ENCODE data around the gene MRPS30.
"Not testable (repeated sequence)": the region's sequence is repeated elsewhere in the genome, so short reads cannot be mapped to it uniquely, and the experiment has no call there.

MRPS30 gene

DNA sequence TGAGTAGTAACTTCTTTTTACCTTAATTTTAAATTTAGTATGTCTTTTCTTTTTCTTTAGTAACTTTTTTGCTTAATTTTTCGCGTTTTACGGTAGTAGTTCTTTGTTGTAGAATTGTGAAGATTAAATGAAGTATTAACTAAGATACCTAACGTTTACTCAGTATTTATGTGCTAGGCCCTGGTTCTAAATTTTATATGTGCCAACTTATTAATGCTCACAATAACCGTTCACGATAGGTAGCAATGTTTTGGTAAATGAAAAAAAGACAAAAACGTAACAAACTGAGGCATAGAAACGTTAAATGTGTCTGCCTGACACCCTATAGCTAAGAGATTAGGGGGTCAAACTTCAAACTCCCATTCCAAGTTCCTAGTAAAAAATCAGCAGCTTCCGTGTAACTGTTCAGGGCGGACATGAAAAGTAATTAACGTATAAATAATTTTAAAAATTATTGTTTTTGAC is 1.2 kb downstream of the MRPS30 start:
- no peak for DNase-seq (ENCODE audit: low read depth)
- H3K4me3 ChIP-seq (ENCODE audit: low read depth, low read length) = peak overlapping the region; percentile 98

DNA sequence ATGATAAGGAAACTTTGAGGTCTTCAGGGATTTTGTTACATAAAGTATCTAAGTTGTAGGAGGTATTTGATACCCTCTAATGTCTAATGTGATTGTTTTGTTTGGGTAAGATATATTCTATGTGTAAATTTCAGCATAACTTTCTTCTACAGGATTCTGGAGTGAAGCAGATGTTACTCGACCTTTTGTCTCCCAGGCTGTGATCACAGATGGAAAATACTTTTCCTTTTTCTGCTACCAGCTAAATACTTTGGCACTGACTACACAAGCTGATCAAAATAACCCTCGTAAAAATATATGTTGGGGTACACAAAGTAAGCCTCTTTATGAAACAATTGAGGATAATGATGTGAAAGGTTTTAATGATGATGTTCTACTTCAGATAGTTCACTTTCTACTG is 6.0 kb downstream of the MRPS30 start:
- H3K4me3 ChIP-seq (ENCODE audit: low read depth, low read length) = no peak overlapping the region
- no peak for DNase-seq (ENCODE audit: low read depth)

- H3K4me3 ChIP-seq (ENCODE audit: low read depth, low read length) = no peak overlapping the region
- no peak for DNase-seq (ENCODE audit: low read depth)
Measured at GRCh38 chr5:44821164-44821563, 12.4 kb downstream of the MRPS30 start.

DNA sequence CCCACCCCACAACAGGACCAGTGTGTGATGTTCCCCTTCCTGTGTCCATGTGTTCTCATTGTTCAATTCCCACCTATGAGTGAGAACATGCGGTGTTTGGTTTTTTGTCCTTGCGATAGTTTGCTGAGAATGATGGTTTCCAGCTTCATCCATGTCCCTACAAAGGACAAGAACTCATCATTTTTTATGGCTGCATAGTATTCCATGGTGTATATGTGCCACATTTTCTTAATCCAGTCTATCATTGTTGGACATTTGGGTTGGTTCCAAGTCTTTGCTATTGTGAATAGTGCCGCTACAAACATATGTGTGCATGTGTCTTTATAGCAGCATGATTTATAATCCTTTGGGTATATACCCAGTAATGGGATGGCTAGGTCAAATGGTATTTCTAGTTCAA is 15.9 kb downstream of the MRPS30 start:
- DNase-seq (ENCODE audit: low read depth); H3K4me3 ChIP-seq (ENCODE audit: low read depth, low read length): not testable (repeated sequence)

DNA sequence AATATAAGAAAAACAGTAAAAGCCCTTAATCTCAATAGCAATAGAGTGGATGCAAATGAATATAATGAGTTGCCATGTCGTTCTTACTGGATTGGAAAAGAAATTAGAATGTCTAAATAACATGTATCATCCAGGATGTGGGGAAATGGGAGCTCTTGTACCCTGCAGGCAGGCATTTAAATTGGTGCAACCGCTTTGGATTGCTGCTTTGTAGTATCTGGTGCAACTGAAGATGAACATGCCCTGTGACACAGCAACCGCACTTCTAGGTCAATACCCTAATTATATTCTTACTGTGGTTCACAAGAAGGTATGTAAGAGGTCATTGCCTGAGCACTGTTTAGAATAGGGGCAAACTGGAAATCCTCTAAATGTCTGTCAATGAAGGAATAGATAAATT is 18.9 kb downstream of the MRPS30 start:
- no peak overlapping the region for H3K4me3 ChIP-seq (ENCODE audit: low read depth, low read length)
- DNase-seq (ENCODE audit: low read depth) = no peak

DNA sequence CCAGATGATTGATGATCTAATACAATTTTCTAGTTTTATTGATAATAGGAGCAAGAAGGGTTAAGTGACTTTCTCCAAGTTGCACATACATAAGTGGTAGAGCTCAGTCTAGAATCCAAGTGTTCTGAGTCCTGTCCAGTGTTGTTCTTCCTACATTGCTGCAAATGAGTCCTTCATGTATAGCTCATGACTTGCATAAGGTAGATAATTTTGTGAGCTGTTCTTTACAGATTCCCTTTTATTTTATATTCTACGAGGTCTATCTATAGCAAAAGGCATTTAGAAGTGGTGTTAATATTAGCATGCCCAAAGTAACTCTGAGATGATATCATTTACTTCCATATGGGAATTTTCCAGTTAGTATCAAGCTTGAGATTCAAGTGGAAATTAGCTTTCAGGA is 20.0 kb downstream of the MRPS30 start:
- no peak for DNase-seq (ENCODE audit: low read depth)
- no peak overlapping the region for H3K4me3 ChIP-seq (ENCODE audit: low read depth, low read length)

DNA sequence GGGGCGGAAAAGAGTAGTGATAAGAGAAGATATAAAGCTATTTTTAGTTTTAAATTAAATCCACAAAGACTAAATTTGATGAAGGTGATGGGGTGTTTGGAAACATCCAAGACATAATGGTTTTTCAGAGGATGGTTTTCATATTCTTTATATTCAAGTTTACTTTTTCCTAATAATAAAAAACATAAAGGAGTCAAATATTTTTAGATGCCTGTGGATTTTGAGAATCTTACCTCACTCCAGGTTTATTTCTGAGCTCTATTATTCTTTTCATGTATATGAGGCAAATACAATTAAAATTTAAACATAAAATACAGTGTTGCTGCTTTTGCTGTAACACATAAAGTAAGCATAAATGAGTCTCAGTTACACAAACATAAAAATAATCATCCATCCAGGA is 22.2 kb downstream of the MRPS30 start:
- H3K4me3 ChIP-seq (ENCODE audit: low read depth, low read length) = no peak overlapping the region

GRCh38 chr5:44833249-44833648 is 24.5 kb downstream of the MRPS30 start:
- DNase-seq (ENCODE audit: low read depth) = no peak
- no peak overlapping the region for H3K4me3 ChIP-seq (ENCODE audit: low read depth, low read length)

More for the DNA sequence above, 22.2 kb downstream of the MRPS30 start:
- no peak for DNase-seq (ENCODE audit: low read depth)

DNA sequence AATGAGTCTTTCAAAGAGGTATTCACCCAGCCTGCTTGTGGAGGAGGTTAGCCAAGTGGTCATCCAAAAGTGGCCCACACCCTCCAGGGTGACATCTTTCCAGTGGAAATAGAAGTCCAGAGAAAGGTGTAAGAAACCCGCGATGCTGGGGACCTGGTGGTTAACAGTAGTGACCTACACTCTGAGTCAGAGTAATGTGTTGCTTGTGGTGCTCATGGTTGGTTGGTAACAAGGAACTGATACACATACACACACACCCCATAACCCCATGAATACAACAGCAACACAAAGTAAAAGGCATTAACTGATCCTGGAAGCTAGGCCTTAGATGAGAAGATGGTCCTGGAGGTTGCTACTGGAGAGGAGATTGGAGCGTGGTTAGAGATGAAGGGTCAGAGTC is 26.9 kb downstream of the MRPS30 start:
- DNase-seq (ENCODE audit: low read depth) = no peak
- H3K4me3 ChIP-seq (ENCODE audit: low read depth, low read length) = no peak overlapping the region

DNA sequence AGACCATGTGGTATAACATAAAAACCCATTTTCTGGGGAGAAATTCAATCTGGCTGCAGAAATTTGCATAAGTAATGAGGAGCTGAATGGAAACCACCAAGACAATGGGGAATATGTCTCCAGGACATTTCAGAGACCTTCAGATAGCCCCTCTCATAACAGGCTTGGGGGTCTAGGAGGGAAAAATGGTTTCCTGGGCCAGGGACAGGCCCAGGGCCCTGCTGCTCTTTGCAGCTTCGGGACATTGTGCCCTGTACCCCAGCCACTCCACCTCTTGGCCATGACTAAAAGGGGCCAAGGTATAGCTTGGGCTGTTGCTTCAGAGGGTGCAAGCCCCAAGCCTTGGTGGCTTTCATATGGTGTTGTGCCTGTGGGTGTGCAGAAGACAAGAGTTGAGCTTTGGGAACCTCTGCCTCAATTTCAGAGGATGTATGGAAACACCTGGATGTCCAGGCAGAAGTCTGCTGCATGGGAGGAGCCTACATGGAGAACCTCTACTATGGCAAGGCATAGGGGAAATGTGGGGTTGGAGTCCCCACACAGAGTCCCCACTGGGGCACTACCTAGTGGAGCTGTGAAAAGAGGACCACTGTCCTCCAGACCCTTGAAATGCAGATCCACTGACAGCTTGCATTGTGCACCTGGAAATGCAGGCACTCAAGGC is 30.4 kb downstream of the MRPS30 start:
- H3K4me3 ChIP-seq (ENCODE audit: low read depth, low read length) = no peak overlapping the region
- no peak for DNase-seq (ENCODE audit: low read depth)

DNA sequence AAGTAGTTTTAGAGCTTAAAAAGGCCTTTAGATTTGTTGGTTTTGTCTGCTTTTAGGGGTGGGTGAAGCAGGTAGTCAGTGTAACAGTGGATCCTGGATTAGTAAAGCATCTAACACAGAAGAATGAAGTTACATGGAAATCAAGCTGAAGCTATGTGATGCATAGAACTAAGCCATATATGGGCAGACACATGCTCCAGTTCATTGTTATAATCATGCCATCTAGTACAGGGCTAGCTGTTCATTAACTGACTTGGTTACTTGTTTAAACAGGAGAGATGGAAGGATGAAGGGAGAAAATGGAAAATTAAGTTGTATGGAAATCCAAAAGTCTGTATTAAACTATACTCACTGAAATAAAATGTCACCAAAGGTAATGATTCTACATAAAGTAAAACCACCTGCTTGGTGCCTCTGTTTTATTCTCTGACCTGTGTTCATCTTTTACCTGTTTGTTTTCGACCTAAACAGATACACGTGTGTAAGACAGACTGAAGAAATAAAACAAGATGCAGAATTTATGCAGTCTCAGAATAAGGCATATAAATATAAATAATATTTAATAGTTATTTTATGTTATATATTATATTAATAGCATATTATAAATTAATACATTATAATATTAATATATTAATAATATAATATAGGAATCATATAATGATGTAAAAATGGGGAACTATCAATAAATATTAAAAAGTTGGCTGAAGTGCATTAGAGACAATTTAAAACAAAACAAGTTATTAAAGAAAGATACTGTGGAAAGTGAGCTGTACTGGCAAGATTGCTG is 33.9 kb downstream of the MRPS30 start:
- H3K4me3 ChIP-seq (ENCODE audit: low read depth, low read length) = no peak overlapping the region
- no peak for DNase-seq (ENCODE audit: low read depth)

DNA sequence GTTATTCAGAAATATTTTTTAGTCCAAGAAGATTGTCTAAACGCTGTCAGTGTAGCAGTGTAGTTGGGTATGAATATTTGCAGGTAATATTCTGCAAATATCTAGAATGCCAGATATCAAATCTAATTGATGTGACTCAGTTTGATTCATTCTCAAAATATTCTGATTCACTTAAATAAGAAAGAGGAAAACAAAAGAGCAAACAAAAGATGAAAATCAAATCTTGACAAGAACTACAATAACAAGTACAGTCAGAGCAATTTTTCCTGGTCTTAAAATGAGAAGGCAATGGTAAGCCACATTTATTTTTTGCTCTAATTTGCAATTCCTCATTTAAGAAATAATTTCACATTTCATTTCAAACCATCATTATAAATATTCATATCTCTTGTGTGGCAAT is 36.0 kb downstream of the MRPS30 start:
- H3K4me3 ChIP-seq (ENCODE audit: low read depth, low read length) = no peak overlapping the region
- no peak for DNase-seq (ENCODE audit: low read depth)

GRCh38 chr5:44845777-44846176 is 37.0 kb downstream of the MRPS30 start:
- no peak overlapping the region for H3K4me3 ChIP-seq (ENCODE audit: low read depth, low read length)
- no peak for DNase-seq (ENCODE audit: low read depth)

- H3K4me3 ChIP-seq (ENCODE audit: low read depth, low read length) = no peak overlapping the region
- DNase-seq (ENCODE audit: low read depth) = no peak
Measured at GRCh38 chr5:44847206-44847852, 38.6 kb downstream of the MRPS30 start.

DNA sequence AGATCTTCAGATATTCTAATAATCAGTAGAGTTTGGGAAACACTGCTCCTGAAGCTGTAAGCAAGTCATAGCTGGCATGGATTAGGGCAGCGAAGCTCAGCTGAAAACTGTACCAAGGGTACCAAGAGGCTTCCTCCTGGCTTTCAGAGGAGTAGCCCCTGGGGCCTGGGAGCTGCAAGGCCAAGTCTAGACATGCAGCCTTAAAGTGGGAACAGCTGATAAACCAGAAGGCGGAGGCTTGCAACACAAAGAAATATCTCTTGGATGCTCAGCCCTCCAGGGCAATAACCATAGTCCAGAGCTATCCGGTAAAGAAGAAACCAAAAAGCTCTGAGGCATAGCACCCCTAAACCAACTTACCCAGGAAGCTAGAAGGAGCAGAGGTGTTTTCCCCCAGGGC is 51.5 kb downstream of the MRPS30 start:
- no peak overlapping the region for H3K4me3 ChIP-seq (ENCODE audit: low read depth, low read length)
- no peak for DNase-seq (ENCODE audit: low read depth)

- no peak for DNase-seq (ENCODE audit: low read depth)
- no peak overlapping the region for H3K4me3 ChIP-seq (ENCODE audit: low read depth, low read length)
Measured at GRCh38 chr5:44862808-44863207, 54.1 kb downstream of the MRPS30 start.

All from skeletal muscle cell (primary cell).